Effector CD8-positive, alpha-beta T cell (primary cell): ENCODE data around the gene SEMA4G.
A peak's percentile ranks its signal among the peaks of the same experiment; 100 is the strongest.

Source experiments
- DNase-seq: peaks from one replicate; lab custom pipeline; 2025; lab: John Stamatoyannopoulos, UW

The SEMA4G gene

DNA sequence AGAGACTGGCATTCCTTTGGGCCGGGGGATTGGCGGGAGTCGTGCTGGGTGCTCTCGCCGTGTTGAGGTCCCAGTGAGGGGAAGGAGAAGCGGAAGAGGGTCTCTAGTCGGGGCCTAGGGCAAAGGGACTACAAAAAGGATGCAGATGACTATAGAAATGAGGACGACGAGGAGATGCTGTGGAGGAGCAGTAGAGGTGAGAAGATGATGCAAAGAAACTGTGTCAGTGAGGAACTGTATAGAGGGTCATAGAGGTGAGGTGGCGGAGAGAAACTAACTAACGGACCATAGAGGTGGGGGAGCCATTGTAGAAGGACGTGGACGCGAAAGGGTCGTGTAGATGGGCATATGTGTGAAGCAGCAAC lies 18.4 kb downstream of the SEMA4G start:
- DNase-seq, result no peak

GRCh38 chr10:100988166-100988565 lies 18.9 kb downstream of the SEMA4G start:
- DNase-seq, result no peak

- DNase-seq, result no peak
Observed at GRCh38 chr10:100989088-100989487, 19.8 kb downstream of the SEMA4G start.

GRCh38 chr10:100993986-100994708 lies 24.8 kb downstream of the SEMA4G start:
- DNase-seq, result no peak

DNA sequence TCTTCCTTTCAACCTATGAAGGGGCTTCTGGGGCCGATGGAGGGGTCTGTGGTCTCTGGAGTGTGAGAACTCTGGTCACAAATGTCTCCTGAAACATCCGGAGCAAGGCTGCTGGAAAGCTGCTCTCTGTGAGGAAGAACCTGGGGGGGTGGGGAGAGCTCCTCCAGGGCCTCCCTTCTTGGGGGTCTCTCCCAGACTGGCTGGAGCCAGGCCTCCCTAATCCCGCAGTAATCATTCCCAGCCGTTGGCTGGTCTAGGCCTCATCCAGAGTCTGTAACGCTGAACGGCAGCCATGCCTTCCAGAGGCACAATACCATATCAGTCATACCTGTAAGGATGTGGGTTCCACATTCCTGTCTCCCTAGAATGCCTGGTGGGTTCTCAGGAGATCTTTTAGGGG lies 25.9 kb downstream of the SEMA4G start:
- no peak for DNase-seq

DNA sequence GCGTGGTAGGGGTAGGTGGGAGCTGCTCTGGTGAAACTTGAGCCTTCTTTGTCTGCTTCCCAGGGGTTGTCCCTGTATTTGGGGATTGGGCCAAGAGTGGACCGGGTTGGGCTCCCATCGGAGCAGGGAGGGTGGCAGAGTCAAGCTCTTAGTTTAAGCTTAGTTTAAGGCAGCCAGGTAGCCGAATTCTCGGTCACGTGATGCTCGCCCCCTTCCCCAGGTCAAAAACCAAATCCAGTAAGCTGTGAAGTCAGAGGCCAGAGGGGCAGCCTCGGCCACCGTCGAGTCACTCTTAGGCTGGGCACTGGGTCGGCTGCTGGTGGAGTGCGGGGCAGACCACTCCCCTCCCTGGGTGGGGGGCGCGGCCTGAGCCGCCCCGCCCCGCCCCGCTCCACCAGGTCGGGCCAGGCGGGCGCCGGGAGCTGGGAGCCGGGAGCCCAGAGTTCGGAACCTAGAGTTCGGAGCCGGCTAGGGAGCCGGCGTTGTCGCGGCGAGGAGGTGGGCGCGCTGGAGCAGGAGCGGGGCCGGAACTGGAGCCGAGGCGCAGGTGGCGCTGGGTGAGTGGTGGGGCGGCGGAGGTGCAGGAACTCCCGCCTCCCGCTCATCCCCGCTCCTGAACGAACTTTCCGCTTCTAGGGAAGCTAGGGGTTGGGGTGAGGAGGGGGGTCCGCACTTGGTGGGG lies 27.5 kb downstream of the SEMA4G start:
- peak; percentile 33 for DNase-seq

GRCh38 chr10:100997360-100998182 lies 28.3 kb downstream of the SEMA4G start:
- peak; percentile 61 for DNase-seq

DNA sequence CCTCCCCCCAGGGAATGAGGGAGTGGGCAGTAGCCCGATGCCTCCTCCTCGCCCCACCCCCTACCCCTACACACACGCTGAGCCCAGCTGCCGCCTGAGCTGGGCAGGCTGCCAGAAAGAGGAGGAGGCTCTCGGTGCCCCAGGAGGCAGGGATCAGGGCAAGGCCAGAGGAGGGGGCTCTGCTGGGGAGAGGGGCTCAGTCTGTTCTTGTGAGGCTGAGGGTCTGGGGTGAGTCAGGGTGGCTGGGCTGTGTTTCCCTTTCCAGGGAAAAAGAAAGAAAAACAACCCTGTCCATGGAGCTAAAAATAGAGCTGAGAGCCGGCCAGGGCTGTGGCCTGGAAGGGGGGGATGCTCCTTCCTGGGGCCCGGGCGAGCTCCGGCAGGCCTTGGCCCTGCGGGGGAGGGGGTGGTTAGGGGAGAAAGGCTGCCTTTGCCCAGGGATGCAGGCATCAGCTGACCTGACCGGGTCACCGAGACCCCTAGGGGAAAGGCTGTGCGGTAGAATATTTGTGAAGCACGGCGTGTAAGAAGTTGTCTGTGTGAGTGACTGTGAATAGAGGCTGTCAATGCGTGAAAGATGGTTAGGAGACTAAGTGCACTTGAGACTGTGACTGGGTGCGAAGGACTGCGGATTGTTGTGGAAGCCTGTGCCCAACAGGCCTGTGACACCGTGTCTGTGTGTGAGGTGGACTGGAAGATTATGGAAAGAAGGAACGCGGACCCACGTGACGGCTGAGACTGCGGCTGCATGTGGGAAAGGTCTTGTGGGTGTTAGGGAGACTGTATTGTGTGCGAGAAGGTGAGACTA lies 29.1 kb downstream of the SEMA4G start:
- peak; percentile 58 for DNase-seq

GRCh38 chr10:100998991-100999741 lies 29.9 kb downstream of the SEMA4G start:
- DNase-seq, result peak; percentile 60

DNA sequence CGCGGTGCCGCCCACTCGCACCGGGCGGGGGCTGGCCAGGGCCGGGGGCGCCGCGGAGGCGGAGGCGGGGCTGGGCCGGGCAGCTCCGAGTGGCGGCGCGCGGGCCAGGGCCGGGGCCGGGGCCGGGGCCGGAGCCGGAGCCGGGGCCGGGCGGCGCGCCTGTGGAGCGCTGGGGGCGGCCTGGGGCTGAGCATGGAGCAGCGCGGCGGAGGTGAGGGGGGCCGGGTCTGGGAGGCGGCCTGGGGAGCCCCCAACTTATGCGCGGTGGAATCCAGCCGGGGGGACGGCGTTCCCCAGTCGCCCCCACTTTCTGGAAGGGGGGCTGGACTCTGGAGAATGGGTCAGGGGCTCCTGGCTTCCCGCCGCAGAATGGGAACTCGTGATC lies 30.4 kb downstream of the SEMA4G start, which contains the start of gene LZTS2:
Gene LZTS2, plus strand, starts transcription at position 67 of the 385 bp plus-strand sequence. CDS start 2,731 bp downstream, outside the sequence.
- no peak for DNase-seq

- no peak for DNase-seq
Observed at GRCh38 chr10:101000127-101000914, 31.0 kb downstream of the SEMA4G start.

GRCh38 chr10:101000915-101001658 lies 31.8 kb downstream of the SEMA4G start:
- DNase-seq, result no peak

- no peak for DNase-seq
Observed at GRCh38 chr10:101001659-101002035, 32.3 kb downstream of the SEMA4G start.

GRCh38 chr10:101002456-101002855 lies 33.2 kb downstream of the SEMA4G start:
- no peak for DNase-seq

DNA sequence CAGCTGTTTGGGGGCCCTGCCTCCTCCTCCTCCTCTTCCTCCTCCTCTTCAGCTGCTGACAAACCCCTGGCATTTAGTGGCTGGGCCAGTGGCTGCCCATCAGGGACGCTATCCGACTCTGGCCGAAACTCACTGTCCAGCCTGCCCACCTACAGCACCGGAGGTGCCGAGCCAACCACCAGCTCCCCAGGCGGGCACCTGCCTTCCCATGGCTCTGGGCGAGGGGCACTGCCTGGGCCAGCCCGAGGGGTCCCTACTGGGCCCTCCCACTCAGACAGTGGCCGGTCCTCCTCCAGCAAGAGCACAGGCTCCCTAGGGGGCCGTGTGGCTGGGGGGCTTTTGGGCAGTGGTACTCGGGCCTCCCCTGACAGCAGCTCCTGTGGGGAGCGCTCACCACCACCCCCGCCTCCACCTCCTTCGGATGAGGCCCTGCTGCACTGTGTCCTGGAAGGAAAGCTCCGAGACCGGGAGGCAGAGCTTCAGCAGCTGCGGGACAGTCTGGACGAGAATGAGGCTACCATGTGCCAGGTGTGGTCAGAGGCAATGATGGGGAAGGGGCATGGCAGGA lies 34.4 kb downstream of the SEMA4G start:
- DNase-seq, result no peak

DNA sequence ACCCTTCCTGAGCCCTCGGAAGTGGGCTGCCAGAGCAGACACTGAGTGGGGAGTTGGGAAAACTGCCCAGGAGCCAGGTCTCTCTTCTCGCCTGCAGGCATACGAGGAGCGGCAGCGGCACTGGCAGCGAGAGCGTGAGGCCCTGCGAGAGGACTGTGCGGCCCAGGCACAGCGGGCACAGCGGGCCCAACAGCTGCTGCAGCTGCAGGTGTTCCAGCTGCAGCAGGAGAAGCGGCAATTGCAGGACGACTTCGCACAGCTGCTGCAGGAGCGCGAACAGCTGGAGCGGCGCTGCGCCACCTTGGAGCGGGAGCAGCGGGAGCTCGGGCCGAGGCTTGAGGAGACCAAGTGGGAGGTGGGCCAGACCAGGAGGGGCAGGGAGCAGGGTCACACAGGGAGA lies 36.1 kb downstream of the SEMA4G start:
- no peak for DNase-seq

DNA sequence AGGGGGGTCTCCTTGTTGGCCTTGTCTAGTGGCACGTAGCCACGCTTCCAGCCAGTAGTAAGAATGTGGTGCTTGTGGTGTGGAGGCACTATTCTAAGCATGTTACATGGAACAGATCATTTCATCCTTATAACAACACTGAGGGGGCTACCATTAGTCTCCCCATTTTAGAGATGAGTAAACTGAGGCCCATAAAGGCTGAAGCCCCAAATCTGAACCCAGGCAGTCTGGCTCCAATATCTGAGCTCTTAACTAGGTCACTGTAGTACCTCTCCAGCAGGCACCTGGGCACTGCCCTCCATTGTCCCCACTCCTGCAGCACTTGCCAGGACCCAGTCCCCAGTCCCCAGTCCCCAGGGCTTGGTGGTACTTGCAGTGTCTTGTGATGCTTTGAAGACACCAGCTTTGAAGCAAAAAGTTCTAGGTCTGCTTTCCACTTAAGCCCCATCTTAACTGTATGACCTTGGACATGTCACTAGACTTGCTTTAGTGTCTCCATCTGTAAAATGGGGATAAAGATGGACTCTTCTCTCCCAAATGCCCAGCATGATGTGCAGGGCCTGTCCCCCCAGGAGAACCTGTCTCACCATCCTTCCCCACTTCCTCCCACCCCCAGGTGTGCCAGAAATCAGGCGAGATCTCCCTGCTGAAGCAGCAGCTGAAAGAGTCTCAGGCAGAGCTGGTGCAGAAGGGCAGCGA lies 36.7 kb downstream of the SEMA4G start:
- no peak for DNase-seq

DNA sequence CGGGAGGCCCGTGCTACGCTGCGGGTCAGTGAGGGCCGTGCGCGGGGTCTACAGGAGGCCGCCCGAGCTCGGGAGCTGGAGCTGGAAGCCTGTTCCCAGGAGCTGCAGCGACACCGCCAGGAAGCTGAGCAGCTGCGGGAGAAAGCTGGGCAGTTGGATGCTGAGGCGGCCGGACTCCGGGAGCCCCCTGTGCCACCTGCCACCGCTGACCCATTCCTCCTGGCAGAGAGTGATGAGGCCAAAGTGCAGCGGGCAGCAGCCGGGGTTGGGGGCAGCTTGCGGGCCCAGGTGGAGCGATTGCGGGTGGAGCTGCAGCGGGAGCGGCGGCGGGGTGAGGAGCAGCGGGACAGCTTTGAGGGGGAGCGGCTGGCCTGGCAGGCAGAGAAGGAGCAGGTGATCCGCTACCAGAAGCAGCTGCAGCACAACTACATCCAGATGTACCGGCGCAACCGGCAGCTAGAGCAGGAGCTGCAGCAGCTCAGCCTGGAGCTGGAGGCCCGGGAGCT lies 37.3 kb downstream of the SEMA4G start:
- DNase-seq, result no peak
